NCI-H524 (cell line): ENCODE measurements around the gene HSH2D.
"Not testable (repeated sequence)": the region's sequence is repeated elsewhere in the genome, so short reads cannot be mapped to it uniquely, and the experiment has no call there.

Source experiments
- DNase-seq, 2 experiments: peaks; one replicate each; lab custom pipeline; 2025; lab: John Stamatoyannopoulos, UW

The HSH2D gene

DNA sequence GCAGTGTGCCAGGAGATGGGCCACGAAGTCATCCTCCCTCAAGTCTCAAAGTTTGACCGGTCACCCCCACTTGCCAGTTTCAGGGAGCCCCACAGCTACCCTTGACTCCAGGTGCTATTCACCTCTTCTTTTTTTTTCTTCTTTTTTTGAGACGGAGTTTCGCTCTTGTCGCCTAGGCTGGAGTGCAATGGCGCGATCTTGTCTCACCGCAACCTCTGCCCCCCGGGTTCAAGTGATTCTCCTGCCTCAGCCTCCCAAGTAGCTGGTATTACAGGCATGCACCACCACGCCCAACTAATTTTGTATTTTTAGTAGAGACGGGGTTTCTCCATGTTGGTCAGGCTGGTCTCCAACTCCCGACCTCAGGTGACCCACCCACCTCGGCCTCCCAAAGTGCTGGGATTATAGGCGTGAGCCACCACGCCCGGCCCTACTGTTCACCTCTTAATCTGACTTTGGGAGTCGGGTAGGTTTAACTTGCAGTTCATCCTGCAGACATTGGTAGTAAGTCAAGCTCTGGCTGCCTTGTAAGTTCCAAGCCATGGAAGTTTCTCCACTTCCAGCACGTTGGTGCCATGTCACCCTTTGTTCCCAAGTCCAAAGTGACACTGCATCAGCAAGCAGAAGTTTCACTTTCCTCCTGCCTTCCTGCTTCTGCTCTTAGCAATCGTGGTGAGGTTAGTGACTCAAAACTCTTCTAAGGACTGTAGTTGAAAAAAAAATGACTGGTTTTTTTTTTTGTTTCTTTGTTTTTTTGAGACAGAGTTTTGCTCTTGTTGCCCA is 24.2 kb upstream of the HSH2D start:
- DNase-seq = not testable (repeated sequence)

DNA sequence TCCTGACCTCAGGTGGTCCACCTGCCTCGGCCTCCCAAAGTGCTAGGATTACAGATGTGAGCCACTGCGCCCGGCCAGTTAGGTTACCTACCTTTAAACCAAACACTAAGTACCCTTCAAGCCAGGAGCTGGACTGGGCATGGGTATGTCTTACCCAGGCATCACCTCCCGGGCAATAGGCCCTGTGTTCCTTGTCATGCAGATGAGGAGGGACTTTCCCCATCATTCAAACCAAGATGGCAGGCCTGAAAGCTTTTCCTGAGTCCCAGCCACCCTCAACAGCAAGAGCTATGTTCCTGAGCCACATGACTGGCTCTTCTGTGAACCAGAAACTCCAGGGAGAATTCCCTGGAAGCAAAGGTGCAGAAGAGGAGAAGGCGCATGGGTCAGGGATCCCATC is 22.3 kb upstream of the HSH2D start:
- no peak for DNase-seq

DNA sequence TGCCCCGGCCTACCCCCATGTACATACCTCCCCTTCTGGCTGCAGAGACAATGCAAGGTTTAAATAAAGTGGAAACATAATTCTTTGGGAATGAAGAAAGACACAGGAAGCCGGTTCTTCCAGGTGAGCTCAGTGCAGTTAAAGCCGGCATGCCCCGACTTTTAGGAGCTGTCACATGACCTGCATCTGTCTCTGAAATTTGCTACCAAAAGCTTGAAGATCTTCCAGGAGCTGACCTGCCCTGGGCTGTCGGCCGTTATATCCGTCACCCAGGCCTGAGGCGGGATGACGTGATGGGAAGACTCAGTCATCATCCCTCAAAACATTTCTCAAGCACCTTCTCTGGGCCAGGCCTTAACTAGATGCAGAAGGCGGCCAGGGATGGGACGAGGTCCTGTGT is 21.5 kb upstream of the HSH2D start:
- no peak for DNase-seq

DNA sequence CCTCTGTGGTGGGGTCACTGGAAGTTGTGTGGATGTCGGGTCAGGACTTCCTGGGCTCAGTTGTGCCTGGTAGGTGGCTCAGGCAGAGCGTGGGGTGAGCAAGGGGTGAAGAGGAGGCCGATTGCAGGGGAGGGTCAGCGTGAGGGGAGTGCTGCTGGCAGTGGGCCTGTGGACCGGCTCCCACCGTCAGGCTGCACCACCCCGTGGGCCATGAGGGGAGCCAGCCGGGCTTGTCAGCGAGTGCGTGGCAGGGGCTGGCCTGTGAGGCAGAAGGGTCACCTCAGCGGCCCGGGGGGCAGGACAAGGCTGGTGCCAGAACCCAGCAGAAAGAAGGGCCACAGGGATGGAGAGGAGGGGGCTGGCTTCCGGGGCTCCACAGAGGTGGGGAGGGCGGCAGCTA is 18.5 kb upstream of the HSH2D start:
- DNase-seq = no peak

DNA sequence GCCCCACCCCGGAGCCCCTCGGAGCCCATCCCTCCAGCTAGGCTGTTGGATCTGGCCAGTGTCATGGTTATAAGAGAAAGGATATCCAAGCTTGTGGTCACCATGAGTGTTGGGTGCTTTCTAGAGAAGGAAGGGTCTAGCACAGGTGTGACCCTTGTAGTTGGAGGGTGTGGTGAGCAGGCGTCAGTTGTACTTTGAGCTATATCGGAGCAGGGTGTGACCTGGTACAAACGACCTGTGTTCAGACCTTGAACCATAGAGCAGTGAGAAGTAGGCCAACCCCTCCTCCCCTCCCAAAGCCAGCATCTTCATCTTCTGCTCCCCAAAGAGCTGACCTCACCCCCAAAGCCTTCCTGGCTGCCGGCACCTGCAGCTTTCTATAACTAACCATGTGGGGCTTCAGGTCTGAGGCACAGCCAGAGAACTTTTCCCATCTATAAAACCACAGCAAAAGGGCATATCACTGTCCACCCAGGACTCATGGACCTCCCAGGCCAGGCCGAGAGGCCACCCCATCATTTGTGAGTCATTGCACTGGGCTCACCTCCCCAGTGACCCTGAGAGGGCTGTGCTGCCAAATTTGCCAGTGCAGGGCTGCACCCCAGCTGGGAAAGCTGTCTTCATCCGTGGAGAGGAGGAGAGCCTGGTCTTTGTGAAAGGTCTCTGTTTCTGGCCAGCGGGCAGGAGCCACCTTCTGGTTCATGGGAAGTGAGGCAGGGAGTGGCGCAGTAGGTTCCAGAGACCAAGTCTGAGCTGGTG is 17.6 kb upstream of the HSH2D start:
- no peak for DNase-seq

DNA sequence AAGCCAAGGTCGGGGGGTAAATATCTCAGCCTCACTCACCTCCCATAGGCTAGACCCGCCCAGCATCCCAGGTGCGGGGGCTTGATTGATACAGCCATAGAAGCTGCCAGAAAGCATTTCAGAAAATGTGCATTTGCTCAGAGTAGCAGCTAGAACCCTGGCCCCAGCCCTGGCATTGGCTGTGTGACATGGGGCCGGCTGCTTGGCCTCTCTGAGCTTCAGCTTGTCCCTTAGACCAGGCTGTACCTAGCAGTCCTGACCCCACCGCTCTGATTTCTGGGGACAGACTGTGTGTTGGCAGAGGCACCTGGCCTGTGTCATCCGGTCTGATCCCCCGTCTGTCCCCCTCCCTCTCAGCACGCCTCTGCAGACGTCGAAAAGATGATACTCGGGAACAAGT is 16.4 kb upstream of the HSH2D start:
- DNase-seq = no peak

DNA sequence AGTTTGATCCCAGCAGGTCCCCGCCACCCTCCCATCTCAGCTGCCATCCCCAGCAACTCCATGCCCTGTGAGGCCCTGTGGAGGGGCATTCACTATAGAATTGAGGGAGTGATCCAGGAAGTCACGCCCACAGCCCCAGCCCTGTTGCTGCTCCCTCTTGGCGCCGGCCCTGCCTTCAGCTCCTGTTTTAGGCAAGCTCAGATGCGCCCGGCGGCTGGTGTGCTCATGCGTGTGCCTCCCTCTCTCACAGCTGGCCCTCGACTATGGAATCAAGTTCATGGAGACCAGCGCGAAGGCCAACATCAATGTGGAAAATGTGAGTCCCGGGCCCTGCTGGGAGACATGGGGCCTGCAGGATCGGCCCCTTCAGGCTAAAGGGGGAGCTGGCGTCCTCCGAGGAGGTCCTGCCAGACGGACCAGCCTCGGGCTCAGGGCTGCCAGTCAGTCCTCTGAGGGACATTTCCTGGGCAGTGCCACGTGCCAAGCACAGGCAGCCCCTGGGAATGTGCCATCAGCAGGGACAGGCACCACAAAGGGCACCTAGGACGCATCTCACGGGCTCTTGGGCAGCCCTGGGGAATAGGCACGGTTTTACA is 15.6 kb upstream of the HSH2D start:
- no peak for DNase-seq

DNA sequence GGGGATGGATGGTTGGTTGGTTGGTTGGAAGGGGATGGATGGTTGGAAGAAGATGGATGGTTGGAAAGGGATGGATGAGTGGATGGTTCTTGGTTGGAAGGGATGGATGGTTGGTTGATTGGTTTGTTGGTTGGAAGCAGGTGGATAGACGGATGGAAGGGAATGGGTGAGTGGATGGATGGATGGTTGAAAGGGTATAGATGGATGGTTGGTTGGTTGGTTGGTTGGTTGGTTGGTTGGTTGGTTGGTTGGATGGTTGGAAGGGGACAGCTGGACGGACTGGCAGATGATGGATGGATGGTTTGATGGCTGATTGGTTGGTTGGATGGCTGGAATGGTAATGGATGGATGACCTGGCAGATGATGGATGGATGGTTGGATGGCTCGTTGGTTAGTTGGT is 11.8 kb upstream of the HSH2D start:
- DNase-seq = no peak

DNA sequence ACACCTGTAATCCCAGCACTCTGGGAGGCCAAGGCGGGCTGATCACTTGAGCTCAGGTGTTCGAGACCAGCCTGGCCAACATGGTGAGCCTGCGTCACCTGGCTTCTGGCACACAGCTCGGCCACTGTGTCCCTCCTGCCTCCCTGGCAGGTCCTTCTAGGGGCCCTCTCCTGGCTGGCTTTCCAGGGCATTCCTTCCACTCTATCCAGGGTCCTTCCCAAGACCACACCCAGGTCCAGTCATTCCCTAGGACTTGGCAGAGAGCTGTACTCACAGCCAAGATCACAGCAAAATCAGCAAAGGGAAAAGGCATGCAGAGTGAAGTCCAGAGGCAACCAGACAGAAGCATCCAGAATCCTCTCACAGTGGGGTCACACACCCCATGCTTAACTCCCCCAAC is 9.7 kb upstream of the HSH2D start:
- DNase-seq = no peak

DNA sequence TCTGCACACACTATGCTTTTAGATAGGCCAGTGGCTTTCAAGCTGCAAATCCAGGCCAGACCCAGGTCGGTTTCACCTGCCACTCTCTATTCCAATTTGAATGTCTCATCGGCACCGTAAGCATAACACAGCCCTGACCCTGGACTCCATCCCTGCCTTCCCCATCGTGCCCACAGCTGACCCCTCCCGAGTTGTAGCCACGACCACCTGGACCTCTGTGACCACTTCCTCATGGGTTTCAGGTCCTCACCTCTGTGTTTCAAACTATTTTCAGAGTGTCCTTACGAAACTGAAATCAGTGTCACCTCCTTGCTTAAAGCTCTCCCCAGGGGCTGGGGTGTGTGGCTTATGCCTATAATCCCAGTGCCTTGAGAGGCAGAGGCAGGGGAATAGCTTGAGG is 9.0 kb upstream of the HSH2D start:
- no peak for DNase-seq

DNA sequence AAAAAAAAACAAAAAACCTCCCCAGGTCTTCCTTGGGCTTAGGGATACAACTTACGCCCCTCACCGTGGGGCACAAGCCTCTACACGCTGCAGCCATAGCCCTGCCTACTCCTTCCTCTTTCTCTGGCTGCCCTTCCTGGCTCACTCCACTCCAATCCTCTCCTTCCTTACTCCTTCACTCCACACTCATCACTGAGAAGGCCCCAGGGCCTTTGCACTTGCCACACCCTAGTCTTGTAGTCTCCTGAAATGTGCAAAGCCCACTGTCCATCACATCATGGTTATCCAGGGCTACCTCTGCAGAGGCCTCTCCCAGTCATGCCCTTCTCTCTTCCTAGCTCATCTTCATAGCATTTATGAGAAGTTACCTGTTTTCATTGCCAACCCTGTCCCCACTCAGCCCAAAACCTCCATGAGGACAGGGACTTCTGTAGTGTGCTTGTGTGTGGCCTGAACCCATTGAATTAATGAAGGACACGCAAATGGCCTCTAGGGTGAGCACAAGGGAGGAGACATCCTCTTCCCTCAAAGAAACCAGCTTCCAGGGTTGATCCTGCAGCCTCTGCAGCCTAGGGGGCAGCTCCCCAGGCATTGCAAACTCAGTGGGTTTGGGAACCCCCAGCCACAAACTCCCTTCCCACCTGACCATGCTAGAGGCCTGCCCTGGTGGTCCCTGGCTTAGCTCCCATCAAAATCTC is 7.9 kb upstream of the HSH2D start:
- DNase-seq = no peak

DNA sequence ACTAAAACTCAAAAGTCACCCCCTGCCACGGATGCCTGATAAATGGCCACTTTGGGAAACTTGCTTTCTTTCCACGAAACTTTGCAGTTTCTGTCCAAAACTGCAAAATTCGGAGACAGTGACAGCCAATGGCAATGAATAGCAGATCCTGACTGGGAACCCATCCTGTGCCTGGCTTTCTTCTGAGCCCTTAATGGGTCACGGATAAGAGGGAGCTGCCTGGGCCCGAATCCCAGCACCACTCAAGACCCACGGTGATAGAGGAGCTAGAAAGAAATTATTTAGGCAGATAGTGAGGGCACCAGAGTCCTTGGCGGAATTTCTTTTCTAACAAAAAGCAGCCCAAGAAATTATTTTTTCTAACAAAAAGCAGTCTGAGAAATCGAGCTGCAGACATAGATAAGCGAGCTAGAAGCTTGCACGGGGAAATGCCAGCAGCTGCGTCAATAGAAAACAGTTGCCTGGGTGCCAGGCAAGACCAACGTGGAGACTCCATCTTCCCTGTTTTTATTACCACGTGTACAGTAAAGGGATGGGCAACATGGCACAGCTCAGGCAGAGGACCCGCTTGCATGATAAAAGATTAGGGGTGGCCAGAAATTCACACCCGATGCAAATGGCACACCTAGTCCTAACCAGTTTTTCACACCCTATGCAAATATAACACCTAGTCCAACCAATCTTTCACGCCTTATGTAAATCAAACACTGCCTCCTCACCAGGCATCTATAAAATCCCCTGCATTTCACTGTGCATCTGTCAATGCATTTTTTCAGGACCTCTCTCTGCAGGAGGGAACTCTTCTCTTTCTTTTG is 7.1 kb upstream of the HSH2D start:
- DNase-seq = no peak

DNA sequence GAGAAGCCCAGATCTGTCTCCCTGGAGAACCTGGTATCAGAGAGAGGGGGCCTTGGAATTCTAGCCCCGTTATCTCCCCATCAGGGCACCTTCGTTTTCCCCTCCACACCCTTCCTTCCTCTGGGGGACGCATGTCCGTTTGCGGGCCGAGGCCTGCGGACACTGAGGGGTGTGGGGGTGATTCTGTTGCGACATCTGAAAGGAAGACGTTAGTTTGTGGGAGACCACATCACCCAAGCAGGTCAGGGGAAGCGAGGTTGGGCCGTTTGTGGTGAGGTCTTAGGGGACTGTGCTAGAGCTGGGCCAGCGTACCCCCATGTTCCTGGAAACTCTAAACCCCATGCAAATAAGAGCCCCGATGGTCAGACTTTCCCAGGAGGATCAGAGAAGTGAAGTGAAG is 3.7 kb upstream of the HSH2D start:
- DNase-seq = no peak

DNA sequence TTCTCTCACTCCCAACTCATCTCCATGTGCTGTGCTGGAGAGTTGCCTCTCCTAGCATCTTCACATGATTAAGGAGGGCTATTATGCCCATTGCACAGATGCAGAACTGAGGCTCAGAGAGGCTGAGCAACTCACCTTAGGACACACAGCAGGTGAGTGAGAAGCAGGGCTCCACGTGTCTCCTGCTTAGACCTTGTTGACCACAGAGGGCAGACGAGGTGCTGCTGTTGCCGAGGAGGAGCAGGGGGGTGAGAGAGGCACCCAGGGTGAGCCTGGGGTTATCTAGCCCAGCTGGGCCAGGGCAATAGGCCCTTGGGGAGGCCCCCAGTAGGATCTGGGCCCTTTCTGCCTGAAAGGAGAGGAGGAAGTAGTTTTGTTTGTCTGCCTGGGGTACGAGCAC is 2.4 kb upstream of the HSH2D start:
- no peak for DNase-seq

DNA sequence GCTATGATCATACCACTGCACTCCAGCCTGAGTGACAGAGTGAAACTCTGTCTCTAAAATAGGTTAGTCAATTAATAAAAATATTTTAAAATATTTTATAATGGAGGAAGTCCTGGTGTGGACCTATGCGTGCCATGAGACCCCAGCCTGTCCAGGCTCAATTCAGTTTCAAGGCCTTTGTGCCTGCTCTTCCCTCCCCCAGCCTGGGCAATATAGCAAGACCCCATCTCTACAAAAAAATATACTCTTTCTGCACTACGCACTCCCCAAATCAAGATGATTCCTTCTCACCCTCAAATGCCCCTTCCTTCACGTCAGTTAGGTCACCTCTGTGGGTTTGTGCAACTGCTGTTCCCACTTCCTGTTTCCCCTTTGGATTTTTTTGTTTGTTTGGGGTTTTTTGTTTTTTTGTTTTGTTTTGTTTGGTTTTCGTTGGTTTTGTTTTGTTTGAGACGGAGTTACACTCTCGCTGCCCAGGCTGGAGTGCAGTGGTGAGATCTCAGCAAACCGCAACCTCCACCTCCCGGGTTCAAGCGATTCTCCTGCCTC is 1.4 kb upstream of the HSH2D start:
- no peak for DNase-seq

DNA sequence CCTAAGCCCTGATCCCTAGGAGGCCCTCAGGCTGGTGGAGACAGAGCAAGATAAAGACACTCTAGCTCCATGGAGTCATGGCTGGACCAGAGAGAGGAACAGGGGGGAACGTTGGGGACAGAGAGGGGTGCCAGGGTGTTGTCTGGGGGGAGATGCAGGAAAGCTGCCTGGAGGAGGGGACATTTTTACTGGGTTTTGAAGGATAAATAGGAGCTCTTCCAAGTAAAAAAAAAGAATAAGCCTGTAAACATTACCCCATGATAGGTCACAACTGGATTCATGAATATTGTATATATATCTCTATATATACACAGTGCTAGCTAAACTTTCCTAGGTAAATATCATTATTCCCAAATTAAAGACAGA is 714 bp downstream of the HSH2D start:
- DNase-seq = no peak

DNA sequence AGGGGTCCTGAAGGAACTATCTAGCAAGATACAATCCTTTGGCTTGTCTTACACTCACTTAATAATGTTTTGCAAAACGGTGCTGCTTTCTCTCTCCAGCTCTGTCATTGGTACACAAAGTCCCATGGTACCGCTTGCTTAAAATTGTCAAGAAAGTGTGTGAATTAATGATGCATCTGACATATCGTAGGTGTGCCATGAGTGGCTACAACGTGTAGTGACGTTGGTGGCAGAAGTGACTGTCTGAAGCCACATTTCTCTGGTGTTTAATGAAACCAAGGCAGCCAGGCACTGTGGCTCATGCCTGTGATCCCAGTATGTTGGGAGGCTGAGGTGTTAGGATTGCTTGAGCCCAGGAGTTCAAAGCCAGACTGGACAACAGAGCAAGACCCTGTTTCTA is 2.6 kb downstream of the HSH2D start:
- DNase-seq = no peak

DNA sequence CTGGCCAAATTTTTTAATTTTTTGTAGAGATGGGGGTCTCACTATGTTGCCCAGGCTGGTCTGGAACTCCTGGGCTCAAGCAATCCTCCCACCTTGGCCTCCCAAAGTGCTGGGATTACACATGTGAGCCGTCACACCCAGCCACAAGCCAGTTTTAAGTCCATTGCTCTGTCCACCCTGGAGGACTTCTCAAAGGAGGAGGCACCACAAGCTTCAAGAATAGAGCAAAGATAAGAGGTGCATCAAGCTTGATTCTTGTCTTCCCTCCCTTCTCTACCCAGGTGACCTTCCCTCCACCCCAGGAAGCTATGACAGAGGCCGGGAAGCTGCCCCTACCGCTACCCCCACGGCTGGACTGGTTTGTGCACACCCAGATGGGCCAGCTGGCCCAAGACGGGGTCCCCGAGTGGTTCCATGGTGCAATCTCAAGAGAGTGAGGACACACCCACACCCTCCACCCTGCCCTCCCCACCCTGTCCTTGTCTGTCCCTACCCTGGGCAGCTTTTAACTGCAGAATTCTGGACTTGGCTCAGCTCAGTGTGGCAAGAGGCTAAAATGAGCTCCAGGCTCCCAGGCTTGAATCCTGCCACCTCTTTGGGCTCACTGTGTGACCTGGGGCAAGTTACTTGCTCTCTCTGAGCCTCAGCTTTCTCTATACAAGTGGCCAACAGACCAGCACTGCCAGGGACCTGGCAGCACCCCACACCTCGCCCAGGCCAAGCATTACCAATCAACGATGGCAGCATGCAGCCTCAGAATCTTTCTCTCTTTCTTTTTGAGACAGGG is 5.2 kb downstream of the HSH2D start:
- no peak for DNase-seq

DNA sequence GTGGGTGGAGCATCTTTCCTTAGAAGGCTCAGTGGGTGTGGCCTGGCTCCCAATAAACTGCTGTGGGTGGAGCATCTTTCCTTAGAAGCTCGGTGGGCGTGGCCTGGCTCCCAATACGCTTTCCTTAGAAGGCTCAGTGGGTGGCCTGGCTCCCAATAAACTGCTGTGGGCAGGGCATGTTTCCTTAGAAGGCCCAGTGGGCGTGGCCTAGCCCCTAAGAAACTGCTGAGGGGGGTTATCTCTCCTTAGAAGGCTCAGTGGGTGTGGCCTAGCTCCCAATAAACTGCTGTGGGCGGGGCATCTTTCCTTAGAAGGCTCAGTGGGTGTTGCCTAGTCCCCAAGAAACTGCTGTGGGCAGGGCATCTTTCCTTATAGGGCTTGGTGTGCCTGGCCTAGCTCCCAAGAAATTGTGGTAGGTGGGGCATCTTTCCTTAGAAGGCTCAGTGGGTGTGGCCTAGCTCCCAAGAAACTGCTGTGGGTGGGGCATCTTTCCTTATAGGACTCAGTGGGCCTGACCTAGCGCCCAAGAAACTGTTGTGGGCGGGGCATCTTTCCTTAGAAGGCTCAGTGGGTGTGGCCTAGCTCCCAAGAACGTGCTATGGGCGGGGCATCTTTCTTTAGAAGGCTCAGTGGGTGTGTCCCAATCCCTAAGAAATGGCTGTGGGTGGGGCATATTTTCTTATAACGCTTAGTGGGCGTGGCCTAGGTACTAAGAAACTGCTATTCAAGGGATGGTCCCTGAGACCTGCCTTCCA is 10.3 kb downstream of the HSH2D start:
- DNase-seq = no peak

DNA sequence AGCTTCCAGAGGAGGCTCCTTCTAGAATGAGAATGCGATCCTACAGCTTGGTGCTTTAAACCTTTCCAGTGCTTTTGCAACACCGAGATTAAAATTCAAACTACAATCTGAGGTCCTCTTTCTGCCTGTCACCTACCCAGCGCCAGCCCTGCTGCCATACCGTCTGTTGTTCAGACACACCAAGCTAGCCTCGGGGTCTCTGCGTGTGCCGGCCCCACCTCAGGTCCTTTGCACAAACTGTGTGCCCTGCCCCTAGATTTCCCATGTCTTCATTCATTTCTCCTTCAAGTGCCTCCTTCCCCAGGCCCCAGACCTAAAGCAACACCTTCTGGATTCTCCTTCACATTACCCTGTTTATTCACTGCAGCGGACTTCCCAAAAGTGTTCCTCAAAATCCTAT is 11.1 kb downstream of the HSH2D start:
- DNase-seq = no peak
